ENCODE results near the gene HIGD2A.

- TF ChIP-seq, protein P1, sequence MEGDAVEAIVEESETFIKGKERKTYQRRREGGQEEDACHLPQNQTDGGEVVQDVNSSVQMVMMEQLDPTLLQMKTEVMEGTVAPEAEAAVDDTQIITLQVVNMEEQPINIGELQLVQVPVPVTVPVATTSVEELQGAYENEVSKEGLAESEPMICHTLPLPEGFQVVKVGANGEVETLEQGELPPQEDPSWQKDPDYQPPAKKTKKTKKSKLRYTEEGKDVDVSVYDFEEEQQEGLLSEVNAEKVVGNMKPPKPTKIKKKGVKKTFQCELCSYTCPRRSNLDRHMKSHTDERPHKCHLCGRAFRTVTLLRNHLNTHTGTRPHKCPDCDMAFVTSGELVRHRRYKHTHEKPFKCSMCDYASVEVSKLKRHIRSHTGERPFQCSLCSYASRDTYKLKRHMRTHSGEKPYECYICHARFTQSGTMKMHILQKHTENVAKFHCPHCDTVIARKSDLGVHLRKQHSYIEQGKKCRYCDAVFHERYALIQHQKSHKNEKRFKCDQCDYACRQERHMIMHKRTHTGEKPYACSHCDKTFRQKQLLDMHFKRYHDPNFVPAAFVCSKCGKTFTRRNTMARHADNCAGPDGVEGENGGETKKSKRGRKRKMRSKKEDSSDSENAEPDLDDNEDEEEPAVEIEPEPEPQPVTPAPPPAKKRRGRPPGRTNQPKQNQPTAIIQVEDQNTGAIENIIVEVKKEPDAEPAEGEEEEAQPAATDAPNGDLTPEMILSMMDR (IDR thresholded peaks at IDR 0.05): no peak
- TF ChIP-seq POLR2AphosphoS5 (IDR thresholded peaks at IDR 0.05): no peak
Measured at GRCh38 chr5:176356179-176356566, 32.4 kb upstream of the HIGD2A start.
